Activated CD8-positive, alpha-beta memory T cell treated with anti-CD3 and anti-CD28 coated beads, Interleukin-2, amount 50 U/mL, for 4 hours (primary cell): Measurements from ENCODE around the gene NPEPL1.

Experiments
- DNase-seq: peaks from one replicate; pipeline ENCODE4 v3.0.0-alpha.2; 2020

Gene NPEPL1

GRCh38 chr20:58684291-58684690 lies 8.3 kb upstream of the NPEPL1 start:
- no peak for DNase-seq

- DNase-seq: no peak
These were observed 6.6 kb upstream of the NPEPL1 start for GRCh38 chr20:58685988-58686387.

- no peak for DNase-seq
These were observed 4.2 kb upstream of the NPEPL1 start for GRCh38 chr20:58688414-58688813.

GRCh38 chr20:58688840-58689239 lies 3.8 kb upstream of the NPEPL1 start:
- no peak for DNase-seq

GRCh38 chr20:58690396-58691135 lies 2.0 kb upstream of the NPEPL1 start:
- no peak for DNase-seq

GRCh38 chr20:58691773-58692578 lies 624 bp upstream of the NPEPL1 start:
- DNase-seq: no peak

- DNase-seq: no peak
These were observed 816 bp downstream of the NPEPL1 start for GRCh38 chr20:58693226-58694006.

- DNase-seq: no peak
These were observed 1.9 kb downstream of the NPEPL1 start for GRCh38 chr20:58694241-58695083.

- no peak for DNase-seq
These were observed 2.6 kb downstream of the NPEPL1 start for GRCh38 chr20:58695084-58695722.

- no peak for DNase-seq
These were observed 3.3 kb downstream of the NPEPL1 start for GRCh38 chr20:58695895-58696375.

GRCh38 chr20:58696411-58696961 lies 3.9 kb downstream of the NPEPL1 start:
- no peak for DNase-seq

GRCh38 chr20:58697201-58697866 lies 4.7 kb downstream of the NPEPL1 start:
- no peak for DNase-seq

GRCh38 chr20:58697867-58698703 lies 5.5 kb downstream of the NPEPL1 start:
- DNase-seq: no peak

GRCh38 chr20:58698741-58699622 lies 6.4 kb downstream of the NPEPL1 start:
- no peak for DNase-seq

- no peak for DNase-seq
These were observed 7.1 kb downstream of the NPEPL1 start for GRCh38 chr20:58699623-58700107.

- no peak for DNase-seq
These were observed 7.7 kb downstream of the NPEPL1 start for GRCh38 chr20:58700121-58700821.

GRCh38 chr20:58700823-58701222 lies 8.2 kb downstream of the NPEPL1 start:
- DNase-seq: no peak
